ENCODE data around the gene TMEM72. TPM values are rescaled to one million over a fixed set of nuclear protein-coding genes. Genes with fewer than 3 reads are reported as not detected.
A peak's percentile ranks its signal among the peaks of the same experiment; 100 is the strongest.

TMEM72 gene
- total and polyA plus RNA-seq, 2 of the 13 experiments (the other 11 are each of a cell fraction or from before 2014, with no cell fraction given) = 0.04 TPM; not detected in 1

GRCh38 chr10:44935201-44935965 is 24.2 kb downstream of the TMEM72 start (continued):
- TF ChIP-seq CSRNP2 (CRISPR knock-in tag; conservative IDR thresholded peaks at IDR 0.05; ENCODE audit: low read depth) (no peak), ATF3 (CRISPR knock-in tag; IDR thresholded peaks at IDR 0.05) (peak; percentile 99), GATAD1 (CRISPR knock-in tag; IDR thresholded peaks at IDR 0.05) (peak; percentile 60; the same call in 1 of the 2 replicates), BORCS8-MEF2B (CRISPR knock-in tag; IDR thresholded peaks at IDR 0.05) (peak; percentile 85), HBP1 (CRISPR knock-in tag; IDR thresholded peaks at IDR 0.05; ENCODE audit: low read depth) (no peak), USF2 (IDR thresholded peaks at IDR 0.05; ENCODE audit: low read depth, low read length) (no peak), USF2 (CRISPR knock-in tag; IDR thresholded peaks at IDR 0.05; ENCODE audit: borderline replicate concordance) (0 out of 2 replicates have a peak, but pooled peaks have one; percentile 39), GABPB1 (CRISPR knock-in tag; IDR thresholded peaks at IDR 0.05) (peak; percentile 57), ARNTL (CRISPR knock-in tag; IDR thresholded peaks at IDR 0.05) (peak; percentile 57; the same call in 1 of the 2 replicates), ZNF609 (CRISPR knock-in tag; IDR thresholded peaks at IDR 0.05; ENCODE audit: borderline replicate concordance) (peak; percentile 57; the same call in 1 of the 2 replicates), TBP (CRISPR knock-in tag; IDR thresholded peaks at IDR 0.05) (no peak), CREBL2 (CRISPR knock-in tag; IDR thresholded peaks at IDR 0.05; ENCODE audit: borderline replicate concordance) (no peak), PHF20 (CRISPR knock-in tag; IDR thresholded peaks at IDR 0.05) (no peak), SOX6 (IDR thresholded peaks at IDR 0.05) (no peak), SOX6 (CRISPR knock-in tag; IDR thresholded peaks at IDR 0.05) (peak; percentile 85)
